ENCODE measurements around the gene NEUROD2.
A peak's percentile ranks its signal among the peaks of the same experiment; 100 is the strongest.

The NEUROD2 gene

DNA sequence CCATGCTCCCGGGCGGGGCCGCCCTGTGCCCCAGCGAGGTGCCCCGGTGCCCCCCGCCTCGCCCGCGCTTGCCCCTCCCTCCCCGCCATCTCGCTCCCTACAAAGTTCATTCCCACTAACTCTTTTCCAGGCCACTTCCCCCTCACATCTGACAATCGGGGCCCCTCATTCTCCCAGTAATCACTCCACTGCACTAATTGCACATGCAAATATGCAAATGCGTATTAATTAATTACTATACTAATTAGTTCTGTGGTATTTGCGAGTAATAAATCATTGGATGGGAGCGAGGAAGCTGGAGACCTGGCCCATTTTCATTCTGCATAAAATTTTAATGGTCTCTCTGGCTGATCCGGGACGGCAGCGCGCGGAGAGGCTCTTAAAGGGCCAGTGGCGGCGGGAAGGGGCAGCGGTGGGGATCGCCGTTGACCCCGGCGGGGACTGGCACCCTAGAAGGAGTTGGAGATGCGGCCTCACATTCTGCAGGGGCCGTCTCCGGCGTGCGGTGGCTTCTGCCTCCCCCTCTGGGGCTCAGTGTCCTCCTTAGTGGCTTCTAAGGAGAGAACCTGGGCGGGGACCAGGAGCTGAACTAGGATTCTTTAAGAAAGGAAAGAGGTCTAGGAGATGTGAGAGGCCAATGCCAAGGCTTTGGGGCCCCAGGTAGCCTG, 10.7 kb upstream of the NEUROD2 start:
- DNase-seq: no peak

DNA sequence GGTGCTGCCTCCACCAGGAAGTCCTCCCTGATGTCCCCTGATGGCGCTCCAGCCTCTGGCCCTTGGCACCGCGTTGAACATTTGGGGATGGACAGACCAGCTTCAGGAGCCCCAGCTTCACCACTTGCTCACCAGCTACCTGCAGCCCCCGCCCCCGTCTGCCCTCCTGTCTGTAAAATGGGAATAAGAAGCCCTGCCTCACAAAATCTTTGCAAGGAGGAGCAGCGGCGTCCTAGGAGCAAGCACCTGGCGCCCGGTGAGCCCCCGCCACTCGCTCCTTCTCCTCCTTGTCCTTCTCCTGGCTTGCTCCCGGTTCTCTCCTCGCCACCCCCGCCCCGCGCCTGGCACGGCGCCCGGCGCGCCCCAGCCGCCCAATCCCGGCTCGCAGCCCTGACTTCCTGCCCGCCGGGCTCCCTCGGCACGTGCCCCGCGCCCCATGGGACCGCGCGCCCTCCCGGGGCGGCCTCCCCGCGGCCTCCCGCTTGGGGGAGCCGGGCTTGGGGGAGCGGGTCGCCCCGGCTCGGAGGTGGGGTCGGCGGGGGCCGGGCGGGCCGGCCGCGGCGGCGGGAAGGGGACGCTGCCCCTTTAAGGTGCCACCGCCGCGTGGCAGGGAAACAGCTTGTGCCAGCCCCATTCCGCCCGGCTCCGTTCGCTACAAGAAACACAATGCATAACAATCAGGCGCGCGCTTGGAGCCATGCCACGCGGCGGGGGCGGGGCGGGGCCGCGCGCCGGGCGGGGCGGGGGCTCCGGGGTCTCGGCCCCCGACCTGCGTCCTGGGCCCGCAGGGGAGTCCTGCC, 9.9 kb upstream of the NEUROD2 start:
- peak; percentile 53 for DNase-seq

DNA sequence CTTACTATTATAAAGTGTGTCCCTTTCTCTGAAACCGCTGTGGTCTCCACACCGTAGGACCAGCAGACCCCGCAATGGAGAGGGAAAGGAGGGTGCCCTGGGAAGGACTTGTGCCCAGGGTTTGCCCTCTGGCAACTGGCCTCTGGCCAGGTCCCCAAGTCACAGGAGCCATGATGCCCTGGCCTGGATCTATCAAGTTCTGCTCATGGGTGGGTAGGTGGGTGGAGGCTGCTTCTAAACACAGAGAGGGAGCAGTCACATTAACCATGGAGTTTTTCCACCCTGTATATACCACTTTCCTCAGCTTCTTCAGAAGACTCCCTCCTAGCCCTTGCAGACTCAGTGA, 9.4 kb upstream of the NEUROD2 start:
- no peak for DNase-seq

DNA sequence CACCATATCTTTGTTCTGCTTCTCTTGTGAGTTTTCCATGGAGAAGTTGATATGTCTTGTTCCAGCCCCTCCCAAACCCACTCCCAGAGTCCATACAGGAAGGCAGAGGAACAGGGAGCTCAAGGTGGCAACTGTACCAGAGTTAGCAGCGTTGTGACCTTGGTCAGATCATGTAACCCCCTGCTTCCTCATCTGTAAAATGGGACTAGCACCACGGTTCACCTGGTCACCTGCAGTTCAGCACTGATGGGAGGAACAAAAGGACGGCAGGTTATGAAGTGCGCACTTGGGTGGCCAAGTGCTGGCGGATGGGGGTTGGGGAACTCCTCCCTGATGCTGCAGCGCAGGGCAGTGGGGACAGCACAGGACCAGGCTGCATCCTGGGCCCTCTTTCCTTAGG, 7.7 kb upstream of the NEUROD2 start:
- no peak for DNase-seq

DNA sequence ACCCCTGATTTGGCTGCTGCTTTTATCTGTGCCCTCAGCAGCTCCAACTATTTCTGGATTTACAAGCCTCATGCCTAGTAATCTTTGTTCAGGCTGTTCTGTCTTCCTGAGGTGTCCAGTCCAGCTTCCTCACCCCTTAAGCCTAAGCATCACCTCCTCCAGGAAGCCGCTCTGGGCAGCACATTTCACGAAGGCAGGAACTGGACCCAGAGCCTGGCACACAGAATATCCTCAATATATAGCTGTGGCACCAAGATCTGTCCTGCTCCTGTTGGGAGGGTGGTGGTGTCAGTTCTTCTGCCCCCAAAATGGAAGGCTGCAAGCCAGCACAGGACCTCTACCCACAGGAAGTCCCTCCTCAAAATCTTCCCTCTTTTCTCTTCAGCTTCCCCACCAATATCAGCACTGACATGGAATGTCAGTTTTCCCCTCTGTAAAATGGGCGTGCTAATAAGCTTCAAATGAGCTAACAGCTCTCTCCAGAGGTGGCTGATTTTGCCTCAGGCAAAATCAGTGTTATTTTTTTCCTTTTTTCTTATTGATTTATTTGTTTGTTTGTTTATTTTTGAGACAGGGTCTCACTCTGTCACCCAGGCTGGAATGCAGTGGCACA, 6.9 kb upstream of the NEUROD2 start:
- DNase-seq: no peak

DNA sequence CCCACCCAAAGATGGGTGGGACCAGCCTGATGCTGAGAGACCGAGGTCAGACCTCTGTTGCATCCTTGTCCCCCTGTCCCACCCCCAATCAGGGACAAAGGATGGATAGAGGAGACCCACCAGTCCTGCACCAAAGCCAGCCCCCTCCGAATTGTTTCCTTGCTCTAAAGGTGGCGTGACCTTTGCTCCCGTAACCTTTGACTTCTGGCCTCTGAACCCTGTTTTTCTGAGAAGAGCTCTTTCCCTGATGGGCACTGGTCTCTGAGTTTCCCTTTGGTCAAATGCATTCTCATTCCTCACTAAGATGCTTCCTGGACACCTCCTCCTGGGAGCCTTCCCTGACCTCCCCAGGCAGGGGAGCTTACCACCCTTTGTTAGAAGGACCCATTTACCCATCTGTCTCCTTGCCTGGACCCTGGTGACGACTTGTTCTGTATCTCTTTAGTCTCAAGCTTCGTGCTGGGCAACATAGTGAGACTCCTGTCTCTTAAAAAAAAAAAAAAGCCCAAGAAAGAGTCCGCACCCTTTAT, 5.3 kb upstream of the NEUROD2 start:
- DNase-seq: no peak

DNA sequence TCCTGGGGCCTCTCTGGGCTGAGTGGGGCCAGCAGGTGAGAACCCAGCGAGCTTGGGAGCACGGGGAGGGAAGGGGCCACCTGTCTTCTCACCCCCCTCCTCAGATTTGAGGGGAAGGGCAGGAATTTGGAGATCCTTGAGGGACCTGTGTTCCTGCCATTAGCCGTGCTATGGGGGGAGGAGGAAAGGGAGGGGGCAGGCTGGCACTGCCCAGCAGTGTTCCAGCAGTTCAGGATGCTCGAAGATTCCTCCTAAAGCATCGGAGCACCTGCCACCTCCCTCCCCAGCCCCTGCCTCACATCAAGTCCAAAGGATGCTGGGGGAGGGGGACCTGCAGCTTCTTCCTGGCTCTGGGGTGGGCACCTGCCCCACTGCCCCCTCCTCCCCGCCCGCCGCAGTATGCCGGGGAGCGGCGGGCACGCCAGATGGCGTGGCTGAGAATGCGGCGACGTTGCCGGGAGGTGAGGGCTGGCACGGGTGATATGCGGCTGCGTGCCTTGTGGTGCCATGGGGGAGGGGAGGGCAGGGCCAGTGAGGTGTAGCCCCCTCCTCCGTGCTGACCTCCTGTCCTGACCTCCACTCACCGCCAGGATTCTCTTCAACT, 4.7 kb upstream of the NEUROD2 start:
- no peak for DNase-seq

DNA sequence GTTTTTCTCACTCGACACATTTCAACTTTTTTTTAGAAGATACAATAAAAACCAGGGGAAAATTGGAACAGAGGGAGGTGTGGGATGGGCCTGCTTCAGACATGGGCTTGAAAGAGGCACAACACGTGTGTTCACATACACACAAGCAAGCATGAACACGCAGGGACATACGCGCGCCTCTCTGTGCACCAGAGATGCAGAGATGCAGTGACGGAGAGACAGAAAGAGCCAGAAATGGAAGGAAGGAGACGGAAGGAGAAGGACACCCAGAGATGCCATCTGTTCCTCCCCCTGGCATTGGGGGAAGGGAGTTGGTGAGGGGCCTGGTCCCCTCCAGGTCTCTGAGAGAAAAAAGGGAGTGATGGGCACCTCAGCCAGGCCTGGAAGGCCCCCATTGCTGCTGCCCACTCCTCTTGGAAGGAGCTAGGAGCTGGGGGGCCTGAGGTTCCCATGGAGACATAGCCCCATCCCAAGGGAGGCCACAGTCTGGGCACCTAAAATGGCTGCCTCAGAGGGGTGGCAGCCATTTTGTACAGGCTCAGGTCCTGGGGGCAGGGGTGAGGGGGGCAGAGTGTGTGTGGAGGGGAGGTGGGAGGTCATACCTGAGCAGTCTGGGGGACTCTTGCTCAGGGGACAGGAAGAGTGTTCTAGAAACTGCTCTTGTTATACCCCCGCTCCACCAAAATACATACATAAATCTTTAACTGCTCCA, 3.8 kb upstream of the NEUROD2 start:
- no peak for DNase-seq

DNA sequence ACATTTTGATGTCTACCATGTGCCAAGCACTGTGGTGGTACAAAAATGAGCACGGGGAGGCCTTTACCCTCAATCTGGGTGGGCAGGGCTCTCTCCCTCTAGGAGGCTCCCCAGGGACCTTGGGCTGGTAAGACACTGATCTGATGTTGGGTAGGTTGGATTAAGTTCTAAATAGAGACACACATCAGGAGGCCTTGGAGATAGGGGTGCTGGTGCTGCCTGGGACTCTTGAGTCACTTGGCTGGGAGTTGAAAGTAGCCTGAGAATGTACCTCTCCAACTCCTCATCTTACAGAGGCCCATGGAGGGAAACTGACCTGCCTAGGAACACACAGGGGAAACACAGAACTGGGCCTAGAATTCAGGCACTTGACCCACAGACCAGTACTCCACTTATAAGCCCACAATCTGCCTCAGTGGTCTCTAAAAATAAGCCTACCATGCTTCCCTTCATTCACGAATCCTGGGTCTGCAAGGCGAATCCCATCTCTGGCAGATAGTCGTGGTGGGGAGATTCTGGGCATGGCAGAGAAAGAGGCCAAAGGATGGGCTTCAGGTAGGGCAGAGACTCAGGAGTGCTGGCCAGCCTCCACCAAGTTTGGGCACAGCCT, 1.8 kb upstream of the NEUROD2 start:
- DNase-seq: no peak

DNA sequence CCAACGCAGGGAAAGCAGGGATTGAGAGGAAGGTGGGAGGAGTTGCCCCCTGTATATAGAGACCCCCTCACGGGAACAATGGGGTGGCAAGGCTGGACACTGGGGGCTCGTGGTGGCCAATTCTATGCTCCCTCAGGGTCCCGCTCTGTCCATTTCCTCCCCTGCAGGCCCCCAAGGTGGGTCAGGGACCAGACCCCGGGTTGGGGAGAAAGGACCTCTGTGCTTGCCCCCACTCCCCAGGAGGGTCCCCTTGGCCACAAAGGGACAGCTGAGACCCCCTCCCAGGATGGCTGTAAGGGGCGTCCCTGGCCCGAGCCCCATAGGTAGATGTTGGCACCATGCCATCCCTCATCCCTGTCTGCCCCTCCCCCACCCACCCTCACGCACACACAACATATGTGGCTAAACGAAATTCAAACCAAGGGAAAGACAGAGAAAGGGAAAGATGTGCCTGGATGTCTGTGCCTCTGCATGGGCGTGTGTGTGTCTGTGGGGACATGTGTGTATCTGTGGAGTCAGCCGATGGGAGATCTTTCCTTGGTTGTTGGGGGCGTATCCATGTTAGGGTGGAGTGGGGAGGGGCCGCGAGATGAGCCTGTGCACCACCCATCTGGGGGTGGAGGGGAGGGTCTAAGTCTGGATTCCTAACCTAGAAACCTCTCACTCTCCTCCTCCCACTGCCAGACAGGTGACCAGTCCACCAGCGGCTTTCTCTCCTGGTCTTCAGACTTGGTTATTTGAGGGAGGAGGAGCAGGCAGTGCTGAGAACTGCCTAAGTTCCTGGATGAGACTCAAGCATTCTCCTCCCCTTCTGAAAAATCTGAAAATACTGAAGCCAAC, 642 bp upstream of the NEUROD2 start:
- no peak for DNase-seq

DNA sequence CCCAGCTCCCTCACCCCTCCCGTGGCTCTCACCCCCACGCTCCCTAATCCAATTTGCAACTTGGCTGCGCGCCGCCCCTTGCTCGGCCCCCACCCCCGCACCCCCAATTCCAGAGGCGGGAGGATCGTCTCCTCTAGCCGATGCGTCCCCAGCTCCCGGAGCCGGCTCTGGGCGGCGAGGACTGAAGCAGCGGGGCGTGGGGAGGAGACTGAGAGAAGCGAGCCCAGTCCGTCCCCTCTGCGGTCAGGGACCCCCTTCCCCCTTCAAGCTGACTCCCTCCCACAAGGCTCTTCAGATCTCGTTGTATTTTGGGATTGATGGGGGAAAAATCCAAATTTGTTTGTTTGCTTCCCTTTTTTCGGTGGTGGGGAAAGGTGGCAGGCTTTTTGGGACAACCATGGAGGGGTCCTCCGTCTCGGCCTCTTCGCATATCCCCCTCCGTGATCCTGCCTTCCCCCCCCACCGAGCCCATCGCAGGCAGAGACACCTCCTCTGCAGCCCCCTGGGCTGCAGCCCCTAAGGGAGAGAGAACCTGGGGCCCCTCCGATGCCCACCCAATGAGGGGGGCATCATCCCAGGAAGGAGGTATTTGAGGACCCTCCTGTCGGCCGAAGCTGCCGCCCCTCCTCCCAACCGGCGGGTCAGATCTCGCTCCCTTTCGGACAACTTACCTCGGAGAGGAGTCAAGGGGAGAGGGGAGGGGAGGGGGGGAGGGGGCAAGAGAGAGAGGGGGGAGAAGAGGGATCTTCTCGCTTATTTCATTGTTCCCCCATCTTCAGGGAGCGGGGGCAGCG, 466 bp downstream of the NEUROD2 start:
- DNase-seq: no peak

DNA sequence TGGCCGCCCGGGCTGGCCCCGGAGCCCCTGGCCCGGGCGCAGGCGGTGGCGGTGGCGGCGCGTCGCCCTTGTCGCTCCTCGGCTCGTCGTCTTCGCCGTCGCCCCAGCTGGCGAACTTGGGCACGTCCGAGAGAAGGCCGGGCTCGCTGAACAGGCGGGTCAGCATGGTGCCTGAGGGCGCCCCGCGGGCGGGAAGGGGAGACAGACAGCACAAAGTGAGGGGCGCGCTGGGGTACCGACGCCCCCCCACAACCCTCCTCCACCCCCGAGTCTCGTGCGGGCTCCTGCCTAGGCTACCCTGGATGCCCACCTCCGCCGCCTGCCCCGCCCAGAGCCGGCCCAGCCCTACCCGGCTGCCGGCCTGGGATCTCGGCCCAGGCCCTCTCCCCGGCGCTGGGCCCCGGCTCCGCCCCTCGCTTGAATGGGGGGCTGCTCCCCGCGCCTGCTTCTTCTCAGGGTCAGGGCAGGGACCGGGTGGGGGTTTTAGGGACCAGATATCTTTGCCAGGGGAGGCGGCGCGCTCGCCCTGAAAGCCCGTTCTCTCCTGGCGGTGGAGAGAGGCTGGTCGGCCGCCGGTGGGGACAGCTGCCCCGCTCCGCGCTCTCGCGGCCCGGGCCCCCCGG, 1.2 kb downstream of the NEUROD2 start:
- DNase-seq: no peak

DNA sequence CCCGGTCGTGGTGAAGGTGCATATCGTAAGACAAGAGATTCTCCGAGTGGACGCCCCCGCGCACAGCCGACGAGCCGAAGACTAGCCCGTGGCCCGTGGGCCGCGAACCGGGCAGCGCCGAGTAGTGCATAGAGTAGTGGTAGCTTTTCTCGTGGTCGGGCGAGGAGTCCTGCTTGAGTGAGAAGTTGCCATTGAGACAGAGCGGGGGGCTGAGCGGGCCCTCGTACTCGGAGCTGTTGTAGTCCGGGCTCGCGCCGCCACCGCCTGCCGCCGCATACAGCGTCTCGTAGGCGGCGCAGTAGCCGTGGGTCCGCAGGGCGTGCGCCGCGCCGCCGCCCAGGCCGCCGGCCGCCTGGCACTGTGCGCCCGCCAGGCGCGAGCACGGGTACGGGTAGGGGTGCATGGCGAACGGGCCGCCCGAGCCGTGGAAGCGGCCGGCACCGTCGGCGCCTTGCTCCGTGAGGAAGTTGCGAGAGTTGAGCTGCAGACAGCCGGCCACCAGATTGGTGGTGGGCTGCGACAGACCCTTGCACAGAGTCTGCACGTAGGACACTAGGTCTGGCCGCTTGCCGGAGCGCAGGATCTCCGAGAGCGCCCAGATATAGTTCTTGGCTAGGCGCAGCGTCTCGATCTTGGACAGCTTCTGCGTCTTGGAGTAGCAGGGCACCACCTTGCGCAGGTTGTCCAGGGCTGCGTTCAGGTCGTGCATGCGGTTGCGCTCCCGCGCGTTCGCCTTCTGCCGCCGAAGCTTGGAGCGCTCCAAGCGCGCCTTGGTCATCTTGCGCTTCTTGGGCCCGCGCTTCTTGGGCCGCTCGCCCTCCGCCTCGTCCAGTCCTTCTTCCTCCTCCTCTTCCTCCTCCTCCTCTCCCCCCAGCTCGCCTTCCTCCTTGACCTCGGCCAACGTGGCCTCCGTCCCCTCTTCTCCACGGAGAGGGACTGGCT, 2.0 kb downstream of the NEUROD2 start:
- no peak for DNase-seq

DNA sequence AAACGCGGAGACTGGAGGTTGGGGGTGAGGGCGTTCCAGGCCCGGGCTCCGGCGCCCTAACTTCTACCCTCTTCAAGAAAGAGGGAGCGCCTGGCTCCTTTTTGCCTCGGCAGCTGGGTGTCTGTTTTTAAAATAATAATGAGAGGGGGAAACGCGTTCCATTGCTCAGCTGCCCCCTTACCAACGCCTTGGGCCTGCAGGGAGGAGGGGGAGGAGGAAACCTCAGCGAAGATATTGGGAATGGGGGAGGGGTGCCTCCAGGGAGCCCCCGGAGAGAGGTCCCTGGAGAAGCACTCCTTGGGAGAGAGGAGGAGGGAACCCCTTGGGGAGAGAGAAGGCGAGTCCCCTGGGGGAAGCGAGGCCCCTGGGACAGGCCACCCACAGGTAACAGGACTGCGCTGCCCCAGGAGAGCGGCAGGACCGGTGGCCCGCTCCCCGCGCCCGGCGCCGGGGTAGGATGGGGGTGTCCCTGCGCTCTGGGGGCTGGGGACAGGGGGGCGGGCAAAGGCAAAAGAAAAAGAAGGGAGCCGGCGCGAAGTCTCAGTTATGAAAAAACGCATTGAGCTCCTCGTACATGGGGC, 2.7 kb downstream of the NEUROD2 start:
- no peak for DNase-seq

DNA sequence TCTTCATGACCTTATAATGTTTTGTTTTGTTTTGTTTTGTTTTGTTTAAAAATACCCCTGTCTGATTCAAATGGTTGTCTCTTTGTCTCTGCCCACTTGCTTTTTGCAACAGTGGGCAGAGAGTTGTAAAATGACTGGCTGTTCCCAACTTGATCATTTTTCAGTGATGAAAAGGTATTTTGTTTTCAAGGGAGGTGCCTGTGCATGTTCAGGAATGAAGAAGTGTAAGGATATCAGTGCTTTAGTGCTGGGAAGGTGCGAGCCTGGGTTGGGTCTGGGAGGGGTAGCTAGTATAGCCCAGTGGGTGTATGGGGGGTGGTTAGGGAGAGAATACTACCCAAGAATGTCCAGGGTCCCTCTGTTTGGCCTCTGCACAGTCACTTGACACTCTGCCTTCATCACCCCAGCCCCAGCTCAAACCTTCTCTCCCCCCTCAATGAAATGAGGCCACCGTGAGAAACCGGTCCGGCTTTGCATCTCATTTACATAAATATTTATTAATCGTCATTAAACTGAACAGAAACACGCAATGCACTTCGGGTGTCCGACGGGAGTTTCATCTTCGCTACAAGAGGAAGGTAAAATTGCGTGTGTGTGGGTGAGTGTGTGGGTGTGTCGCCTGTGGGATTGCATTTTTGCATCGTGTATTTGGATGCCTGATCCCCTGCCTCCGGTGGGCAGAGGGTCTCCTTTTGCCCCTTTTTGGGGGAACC, 4.3 kb downstream of the NEUROD2 start:
- no peak for DNase-seq

DNA sequence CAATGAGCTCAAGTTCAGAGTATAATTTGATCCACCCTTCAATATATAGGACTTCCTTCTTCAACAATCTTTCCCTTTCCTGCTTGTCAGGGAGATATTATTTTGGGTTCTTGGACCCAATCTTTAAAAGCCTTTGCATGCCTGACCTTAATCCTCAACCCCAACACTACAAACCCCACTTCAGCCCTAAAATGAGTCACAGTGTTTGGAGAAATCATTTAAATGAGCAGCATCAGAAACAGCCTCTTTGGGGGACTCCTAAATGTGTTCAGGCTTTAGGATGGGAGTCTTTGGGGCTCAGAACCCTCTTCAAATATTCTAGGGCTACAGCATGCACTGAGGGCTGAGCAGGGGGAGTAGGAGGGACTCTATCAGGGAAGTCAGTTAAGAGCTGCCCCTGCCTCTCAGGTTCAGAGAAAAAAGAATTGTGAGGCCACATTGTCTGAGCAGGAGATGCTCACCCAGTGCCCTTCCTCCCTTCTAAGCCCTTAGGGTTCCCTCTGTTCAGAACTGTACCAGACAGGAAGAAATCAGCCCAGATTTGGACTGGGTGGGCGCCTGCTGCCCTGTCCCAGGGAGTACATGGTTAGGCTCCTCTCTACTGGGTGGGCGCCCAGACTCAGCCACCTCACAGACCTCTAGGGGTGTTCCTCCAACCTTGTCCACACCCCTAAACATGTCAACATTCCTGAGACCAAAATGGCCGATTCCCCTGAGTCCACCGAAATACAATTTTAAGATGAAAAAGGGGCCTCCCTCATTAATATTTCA, 5.0 kb downstream of the NEUROD2 start:
- DNase-seq: no peak
